Left ventricle myocardium inferior (tissue), 1 donor: ENCODE data around the gene XXYLT1. TPM values are rescaled to one million over a fixed set of nuclear protein-coding genes. Genes with fewer than 3 reads are reported as not detected.

Experiments used
- DNase-seq: peaks from one replicate; pipeline ENCODE4 v3.0.0-alpha.2; 2020
- H3K27ac ChIP-seq: fragments of 200-600 bp; replicated peaks from 2 replicates; pipeline ENCODE4 v1.8.0; 2021
- H3K27me3 ChIP-seq: fragments of 200-600 bp; 2 replicates; pipeline ENCODE4 v1.8.0; 2021; ENCODE audit warnings: low read depth
- H3K36me3 ChIP-seq: fragments of 200-600 bp; 2 replicates; pipeline ENCODE4 v1.8.0; 2021
- H3K4me1 ChIP-seq: fragments of 200-600 bp; 2 replicates; pipeline ENCODE4 v1.8.0; 2021
- H3K4me3 ChIP-seq: fragments of 200-600 bp; 2 replicates; pipeline ENCODE4 v1.8.0; 2021; ENCODE audit warnings: mild to moderate bottlenecking, moderate library complexity
- H3K9me3 ChIP-seq: fragments of 200-600 bp; replicated peaks from 2 replicates; pipeline ENCODE4 v1.8.0; 2021
- intact Hi-C: fragments of 100-400 bp; cut with micrococcal nuclease; formaldehyde crosslinking; loops from one replicate; pipeline ENCODE4 v1.11.0; 2022
- total RNA-seq: library from RNA; stranded (reverse); fragmentation: NEBNext Ultra II Directional; extraction: Animal tissue kit (Norgen Biotek cat#: 25700); gene quantifications from one replicate; pipeline ENCODE4 v1.2.1, GENCODE V29; 2021
- TF ChIP-seq, protein P1 (sequence below): fragments of 200-600 bp; IDR thresholded peaks from 2 replicates; pipeline ENCODE4 v1.8.0; 2021; ENCODE audit warnings: antibody characterized with exemption, mild to moderate bottlenecking, borderline replicate concordance
- donor health status: DM: no; HTN: yes; CAD: no; lungs with severe emphysema.

The XXYLT1 gene
- total RNA-seq, 1 donor from 2014 or later, result 2.3 TPM

DNA sequence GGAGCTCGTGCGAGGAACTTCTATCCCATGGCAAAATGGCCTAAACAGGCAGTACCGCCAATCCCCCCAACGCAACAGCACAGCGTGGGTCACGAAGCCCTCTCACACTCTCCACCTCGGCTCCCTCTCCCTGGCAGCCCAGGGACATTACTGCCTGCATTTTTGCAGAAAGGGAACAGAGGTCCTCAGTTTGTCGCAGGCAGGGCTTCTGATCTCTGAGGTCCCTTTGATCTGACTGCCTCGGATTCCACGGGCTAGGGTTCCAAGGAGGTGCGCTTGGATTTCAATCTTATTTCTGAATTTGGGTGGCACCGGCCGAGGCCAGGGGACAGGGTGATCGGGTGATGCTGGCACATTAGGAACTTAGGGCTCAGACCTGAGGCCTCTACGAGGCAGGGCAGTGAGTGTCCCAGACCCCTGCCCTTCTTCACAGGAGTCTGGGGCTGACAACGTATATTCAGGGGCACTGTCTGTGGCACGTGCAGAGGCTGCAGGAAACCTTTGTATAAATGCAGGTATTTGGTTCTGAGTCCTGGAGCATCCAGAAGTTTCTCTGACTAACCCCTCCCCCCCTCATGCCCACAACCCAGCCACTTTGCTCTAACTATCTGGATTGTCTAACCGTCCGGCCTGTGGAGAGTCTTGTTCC is 197.9 kb downstream of the XXYLT1 start:
- Histone ChIP-seq H3K27ac (no peak overlapping the region), H3K9me3 (no peaks in the 10 kb centered on the region)
- TF ChIP-seq, protein P1, sequence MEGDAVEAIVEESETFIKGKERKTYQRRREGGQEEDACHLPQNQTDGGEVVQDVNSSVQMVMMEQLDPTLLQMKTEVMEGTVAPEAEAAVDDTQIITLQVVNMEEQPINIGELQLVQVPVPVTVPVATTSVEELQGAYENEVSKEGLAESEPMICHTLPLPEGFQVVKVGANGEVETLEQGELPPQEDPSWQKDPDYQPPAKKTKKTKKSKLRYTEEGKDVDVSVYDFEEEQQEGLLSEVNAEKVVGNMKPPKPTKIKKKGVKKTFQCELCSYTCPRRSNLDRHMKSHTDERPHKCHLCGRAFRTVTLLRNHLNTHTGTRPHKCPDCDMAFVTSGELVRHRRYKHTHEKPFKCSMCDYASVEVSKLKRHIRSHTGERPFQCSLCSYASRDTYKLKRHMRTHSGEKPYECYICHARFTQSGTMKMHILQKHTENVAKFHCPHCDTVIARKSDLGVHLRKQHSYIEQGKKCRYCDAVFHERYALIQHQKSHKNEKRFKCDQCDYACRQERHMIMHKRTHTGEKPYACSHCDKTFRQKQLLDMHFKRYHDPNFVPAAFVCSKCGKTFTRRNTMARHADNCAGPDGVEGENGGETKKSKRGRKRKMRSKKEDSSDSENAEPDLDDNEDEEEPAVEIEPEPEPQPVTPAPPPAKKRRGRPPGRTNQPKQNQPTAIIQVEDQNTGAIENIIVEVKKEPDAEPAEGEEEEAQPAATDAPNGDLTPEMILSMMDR, result no peak

DNA sequence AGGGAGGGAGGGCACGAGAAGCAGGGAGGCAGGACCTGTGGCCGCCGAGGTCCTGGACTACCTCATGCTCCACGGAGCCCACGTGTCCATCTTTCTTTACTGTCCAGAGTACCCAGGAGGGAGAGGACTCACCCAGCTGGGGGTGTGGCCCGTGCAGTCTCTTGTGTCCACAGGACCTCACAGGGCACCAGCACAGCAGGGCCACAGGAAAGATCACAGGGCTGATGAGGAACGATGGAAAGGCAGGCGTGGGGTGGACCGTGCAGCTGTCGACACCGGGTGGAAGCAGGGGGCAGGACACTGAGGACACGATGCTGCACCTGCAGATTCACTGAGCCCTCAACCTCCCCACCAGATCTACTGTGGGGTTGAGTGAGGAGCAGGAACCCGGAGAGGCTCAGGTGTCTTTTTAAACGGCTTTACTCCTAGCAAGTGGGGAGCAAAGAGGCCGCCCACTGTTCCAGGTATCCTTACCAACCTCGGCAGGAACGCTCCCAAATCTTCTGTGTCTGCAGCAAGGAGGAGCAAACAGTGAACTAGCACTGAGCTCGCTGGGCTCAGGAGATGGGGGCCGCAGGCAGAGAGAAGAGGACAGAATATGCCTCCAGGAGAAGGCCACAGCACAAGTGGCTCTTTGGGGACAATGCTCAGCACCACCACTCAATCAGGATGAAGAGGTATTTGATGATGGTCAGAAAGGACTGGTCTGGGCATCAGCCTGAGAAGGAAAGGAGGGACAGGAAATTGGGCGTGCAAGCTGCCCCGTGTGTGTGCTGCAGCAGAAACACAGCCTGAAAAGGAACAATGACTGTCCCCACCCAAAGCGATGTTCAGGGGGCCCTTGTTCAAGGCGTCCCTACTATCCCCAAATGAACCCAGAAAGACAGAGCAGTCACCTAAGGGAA is 198.8 kb downstream of the XXYLT1 start:
- H3K27ac ChIP-seq, result peak overlapping the region; percentile 12
- peaks cover 9% of the 10 kb centered on the region for H3K4me1 ChIP-seq
- no peak overlapping the region for H3K4me3 ChIP-seq
- intact Hi-C loops, result no loop called here
- peaks cover 7% of the 10 kb centered on the region for H3K36me3 ChIP-seq
- DNase-seq, result no peak
- TF ChIP-seq, protein P1, result no peak
- no peaks in the 10 kb centered on the region for H3K27me3 ChIP-seq
- H3K9me3 ChIP-seq, result no peaks in the 10 kb centered on the region

More for the DNA sequence above, 197.9 kb downstream of the XXYLT1 start:
- Histone ChIP-seq H3K4me1 (peaks cover 9% of the 10 kb centered on the region), H3K36me3 (peaks cover 7% of the 10 kb centered on the region), H3K27me3 (no peaks in the 10 kb centered on the region), H3K4me3 (no peak overlapping the region)
- DNase-seq, result no peak
- intact Hi-C loops, result no loop called here

DNA sequence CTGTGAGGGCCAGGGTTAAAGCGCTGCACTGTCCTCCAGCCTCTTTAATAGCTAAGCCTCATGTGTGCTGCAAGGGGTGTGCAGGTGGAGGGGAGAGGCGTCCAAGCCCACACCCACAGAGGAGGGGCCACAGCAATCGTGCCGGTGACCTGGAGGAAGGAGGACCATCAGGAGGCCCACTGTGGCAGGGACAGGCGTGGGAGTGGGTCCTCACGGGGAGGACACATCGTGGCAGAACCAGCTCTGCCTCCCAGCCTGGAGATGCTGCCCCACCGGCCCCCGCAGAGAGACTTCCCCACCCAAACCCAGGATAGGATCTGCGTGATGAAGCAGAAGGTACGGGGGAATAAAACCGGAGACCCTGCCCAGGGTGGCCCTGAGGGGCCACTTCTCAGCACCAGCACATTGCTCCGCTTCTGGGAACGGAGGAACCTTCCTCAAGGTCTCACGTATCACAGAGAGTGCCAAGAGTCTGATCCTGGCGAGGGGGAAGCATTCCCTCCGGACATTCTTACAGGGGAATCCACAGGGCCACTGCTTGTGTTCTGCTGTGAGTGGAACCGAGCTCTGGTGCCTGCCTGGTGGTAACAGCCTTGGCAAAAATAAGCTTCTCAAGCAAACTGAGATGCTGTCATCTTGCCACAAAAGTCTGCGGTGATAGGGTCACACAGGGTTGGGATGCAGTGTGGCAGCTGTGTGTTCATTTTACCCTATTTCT is 199.8 kb downstream of the XXYLT1 start:
- Histone ChIP-seq H3K36me3 (peaks cover 7% of the 10 kb centered on the region), H3K27ac (peak overlapping the region; percentile 55), H3K9me3 (no peaks in the 10 kb centered on the region), H3K4me1 (peaks cover 9% of the 10 kb centered on the region), H3K27me3 (no peaks in the 10 kb centered on the region), H3K4me3 (no peak overlapping the region)
- TF ChIP-seq, protein P1, result no peak
- intact Hi-C loops, result no loop called here
- DNase-seq, result no peak

DNA sequence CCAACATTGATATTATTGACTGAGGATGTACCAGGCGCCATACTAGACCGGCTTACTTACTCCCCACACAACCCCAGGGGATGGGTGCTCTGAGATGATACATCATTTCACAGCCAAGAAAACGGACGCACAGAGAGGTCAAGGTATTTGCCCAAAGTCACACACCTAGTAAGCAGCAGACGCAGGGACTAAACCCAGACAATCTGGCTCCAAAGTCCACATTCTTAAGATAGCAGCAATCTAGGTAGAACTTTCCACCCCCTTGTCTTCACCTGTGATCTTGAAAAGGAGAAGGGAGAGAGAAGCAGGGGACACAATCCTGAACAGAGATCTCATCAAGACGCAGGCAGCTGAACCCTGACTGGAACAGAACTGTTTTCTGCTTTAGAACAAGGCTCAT is 200.6 kb downstream of the XXYLT1 start:
- no peaks in the 10 kb centered on the region for H3K27me3 ChIP-seq
- peaks cover 9% of the 10 kb centered on the region for H3K4me1 ChIP-seq
- H3K4me3 ChIP-seq, result no peak overlapping the region
- H3K9me3 ChIP-seq, result no peaks in the 10 kb centered on the region
- intact Hi-C loops, result no loop called here
- no peak overlapping the region for H3K27ac ChIP-seq
- H3K36me3 ChIP-seq, result peaks cover 7% of the 10 kb centered on the region
- DNase-seq, result no peak
- TF ChIP-seq, protein P1, result no peak

DNA sequence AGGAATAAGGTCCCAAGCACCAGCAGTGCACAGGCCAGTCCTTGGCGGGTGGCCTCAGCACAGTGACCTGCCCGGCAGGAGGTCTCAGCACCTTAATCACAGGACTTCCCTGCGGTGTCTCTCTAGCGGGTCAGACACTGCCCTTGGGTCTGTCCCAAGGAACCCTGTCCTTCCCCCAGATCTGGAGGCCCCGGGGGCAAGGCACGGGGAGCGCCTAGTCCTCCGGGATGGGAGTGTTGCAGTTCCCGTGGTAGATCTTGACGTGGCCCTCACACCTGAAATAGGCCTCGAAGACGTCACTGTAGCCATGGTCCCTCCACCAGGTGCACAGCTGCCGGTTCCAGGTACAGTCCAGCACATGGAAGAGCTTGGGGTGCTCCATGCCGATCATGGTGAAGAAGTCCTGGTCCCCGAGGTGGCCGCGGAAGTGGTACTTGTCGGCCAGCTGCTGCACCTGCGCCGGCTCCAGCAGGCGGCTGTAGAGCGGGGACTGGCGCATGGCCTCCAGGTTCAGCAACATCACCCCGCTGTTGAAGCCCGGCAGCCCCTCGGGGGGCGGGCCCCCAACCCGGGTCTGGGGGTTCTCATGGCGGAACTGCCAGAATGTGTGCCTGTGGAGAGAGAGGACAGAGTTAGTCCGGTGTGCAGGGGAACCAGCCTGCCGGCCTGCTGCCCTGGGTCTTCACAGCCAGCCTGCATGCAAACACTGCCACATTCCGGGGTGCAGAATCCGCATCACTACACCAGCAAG is 201.3 kb downstream of the XXYLT1 start:
- no peak for DNase-seq
- Histone ChIP-seq H3K4me1 (peaks cover 12% of the 10 kb centered on the region), H3K27ac (no peak overlapping the region), H3K27me3 (no peaks in the 10 kb centered on the region), H3K36me3 (peaks cover 7% of the 10 kb centered on the region), H3K9me3 (no peaks in the 10 kb centered on the region), H3K4me3 (no peak overlapping the region)
- TF ChIP-seq, protein P1, result no peak
- intact Hi-C loops, result no loop called here
